ENCODE data around the gene GEMIN7.
A peak's percentile ranks its signal among the peaks of the same experiment; 100 is the strongest.

The GEMIN7 gene

GRCh38 chr19:45061965-45062364 is 17.1 kb upstream of the GEMIN7 start:
- no peak for DNase-seq

- DNase-seq: no peak
These were observed 14.9 kb upstream of the GEMIN7 start for GRCh38 chr19:45063851-45064801.

- DNase-seq: no peak
These were observed 12.0 kb upstream of the GEMIN7 start for GRCh38 chr19:45066921-45067661.

GRCh38 chr19:45068041-45068440 is 11.0 kb upstream of the GEMIN7 start:
- no peak for DNase-seq

GRCh38 chr19:45069056-45069455 is 10.0 kb upstream of the GEMIN7 start:
- no peak for DNase-seq

GRCh38 chr19:45070214-45070613 is 8.8 kb upstream of the GEMIN7 start:
- no peak for DNase-seq

- DNase-seq: no peak
These were observed 8.1 kb upstream of the GEMIN7 start for GRCh38 chr19:45070861-45071544.

GRCh38 chr19:45071545-45071938 is 7.5 kb upstream of the GEMIN7 start:
- DNase-seq: no peak

- DNase-seq: no peak
These were observed 6.9 kb upstream of the GEMIN7 start for GRCh38 chr19:45071969-45072790.

GRCh38 chr19:45074744-45075300 is 4.2 kb upstream of the GEMIN7 start:
- no peak for DNase-seq

GRCh38 chr19:45075301-45076028 is 3.6 kb upstream of the GEMIN7 start:
- DNase-seq: no peak

- DNase-seq: peak; percentile 28
These were observed 2.8 kb upstream of the GEMIN7 start, which contains the start of gene ZNF296 for GRCh38 chr19:45076029-45076850. Gene ZNF296 (minus strand): TSS chr19:45076478. CDS start chr19:45076373, 105 bp downstream.

- no peak for DNase-seq
These were observed 2.0 kb upstream of the GEMIN7 start for GRCh38 chr19:45076851-45077730.

- no peak for DNase-seq
These were observed 534 bp upstream of the GEMIN7 start for GRCh38 chr19:45078390-45079062.

- DNase-seq: no peak
These were observed 881 bp downstream of the GEMIN7 start for GRCh38 chr19:45079911-45080370.

- no peak for DNase-seq
These were observed 3.1 kb downstream of the GEMIN7 start for GRCh38 chr19:45082170-45082569.

GRCh38 chr19:45086480-45086879 is 7.4 kb downstream of the GEMIN7 start:
- DNase-seq: no peak

GRCh38 chr19:45087531-45087930 is 8.5 kb downstream of the GEMIN7 start:
- DNase-seq: no peak

Measured in fibroblast of skin of abdomen (primary cell).